GM21423 (cell line): ENCODE results near the gene PPP6R1.

ENCODE experiments used
- ATAC-seq: cut with Tn5 transposase; IDR thresholded peaks from one replicate; pipeline ENCODE4 v1.9.1; 2021; ENCODE audit warnings: mild to moderate bottlenecking, moderate library complexity; ENCODE audit not compliant: unreplicated experiment

The PPP6R1 gene

DNA sequence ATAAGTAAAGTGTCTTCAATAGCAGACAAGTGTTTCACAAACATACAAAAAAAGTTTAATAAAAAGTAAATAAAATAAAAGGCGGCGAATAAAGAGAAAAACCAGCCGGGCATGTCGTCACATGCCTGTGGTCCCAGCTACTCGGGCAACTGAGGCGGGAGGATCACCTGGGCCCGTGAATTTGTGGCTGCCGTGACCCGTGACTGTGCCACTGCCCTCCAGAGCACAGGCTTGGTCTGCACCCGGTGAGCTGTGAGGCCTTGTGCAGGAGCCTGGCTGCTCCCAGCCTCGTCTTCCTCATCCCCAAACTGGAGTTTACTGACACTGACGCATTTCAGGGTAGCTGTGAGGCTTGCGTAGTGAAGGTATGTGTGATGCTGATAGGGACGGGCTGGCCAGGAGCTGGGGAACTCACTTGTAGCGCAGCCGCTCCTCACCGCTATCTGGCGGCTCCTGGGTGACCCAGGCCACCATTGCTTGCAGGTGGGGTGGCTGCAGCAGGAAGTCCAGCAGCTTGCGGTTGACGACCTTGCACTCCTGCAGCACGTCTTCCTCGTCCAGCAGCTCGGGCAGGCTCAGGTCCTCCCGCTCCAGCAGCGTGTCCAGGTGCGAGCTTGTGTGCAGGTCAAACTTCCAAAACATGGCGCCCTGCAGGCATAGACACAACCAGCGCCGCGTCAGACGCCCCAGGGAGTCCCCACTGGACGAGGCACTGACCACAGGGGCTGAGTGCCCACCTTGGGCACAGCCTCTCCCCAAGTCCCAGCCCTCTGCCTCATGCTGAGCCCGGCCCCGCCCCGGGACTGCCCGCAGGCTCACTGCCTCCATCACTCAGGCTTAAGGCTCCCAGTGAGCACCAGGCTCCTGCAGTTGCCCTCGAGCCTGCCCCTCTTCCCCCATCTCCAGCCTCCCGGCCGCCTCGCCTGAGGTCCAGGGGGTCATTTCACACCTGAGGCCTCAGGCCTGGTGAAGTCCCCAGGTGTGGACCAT lies 12.1 kb downstream of the PPP6R1 start:
- ATAC-seq: no peak

DNA sequence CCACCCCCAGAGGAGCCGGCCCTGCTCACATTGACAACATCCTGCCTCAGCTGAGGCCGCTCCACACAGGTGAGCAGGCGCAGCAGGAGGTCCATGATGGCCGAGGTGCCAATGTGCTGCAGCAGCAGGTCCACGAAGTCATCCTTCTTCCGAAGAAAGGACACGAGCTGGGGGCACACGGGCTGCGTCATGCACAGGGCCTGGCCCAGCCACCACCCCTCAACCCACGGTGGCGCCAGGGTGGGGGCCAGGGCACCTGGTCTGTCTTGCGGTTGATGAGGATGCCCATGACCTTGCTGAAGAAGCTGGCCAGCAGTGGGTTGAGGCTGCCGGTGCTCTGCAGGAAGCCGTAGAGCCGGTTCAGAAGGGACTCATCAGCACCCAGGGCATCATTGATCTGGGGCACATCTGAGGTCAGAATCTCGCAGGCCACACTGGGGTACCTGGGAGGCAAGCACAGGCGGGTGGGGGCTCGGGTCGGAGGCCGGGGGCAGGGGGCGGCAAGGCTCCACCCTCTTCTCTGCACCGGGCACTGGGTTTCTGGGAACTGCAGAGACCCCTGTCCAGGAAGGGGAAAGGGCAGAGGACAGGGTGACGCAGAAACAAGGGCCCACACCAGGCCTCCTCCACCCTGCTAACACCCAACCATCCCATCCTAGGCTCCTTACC lies 13.4 kb downstream of the PPP6R1 start:
- ATAC-seq: no peak

- ATAC-seq: no peak
Observed at GRCh38 chr19:55244004-55244680, 14.7 kb downstream of the PPP6R1 start.

DNA sequence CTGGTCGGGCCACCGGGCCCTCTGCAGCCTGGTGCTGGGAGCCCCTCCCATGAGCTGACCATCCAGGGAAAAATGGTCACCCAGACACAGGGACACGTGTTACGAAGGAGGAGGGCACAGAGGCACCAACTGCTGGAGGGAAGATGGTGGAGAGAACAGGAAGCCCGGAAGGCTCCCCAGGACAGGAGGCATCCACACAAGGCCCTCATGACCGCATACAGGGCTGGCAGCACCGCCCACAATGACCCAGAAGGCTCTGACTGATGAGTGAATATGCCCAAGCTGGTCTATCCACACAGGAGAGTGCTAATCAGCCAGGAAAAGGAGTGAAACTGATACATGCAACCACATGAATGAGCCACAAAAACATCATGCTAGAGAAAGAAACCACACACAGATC lies 16.3 kb downstream of the PPP6R1 start:
- ATAC-seq: no peak

DNA sequence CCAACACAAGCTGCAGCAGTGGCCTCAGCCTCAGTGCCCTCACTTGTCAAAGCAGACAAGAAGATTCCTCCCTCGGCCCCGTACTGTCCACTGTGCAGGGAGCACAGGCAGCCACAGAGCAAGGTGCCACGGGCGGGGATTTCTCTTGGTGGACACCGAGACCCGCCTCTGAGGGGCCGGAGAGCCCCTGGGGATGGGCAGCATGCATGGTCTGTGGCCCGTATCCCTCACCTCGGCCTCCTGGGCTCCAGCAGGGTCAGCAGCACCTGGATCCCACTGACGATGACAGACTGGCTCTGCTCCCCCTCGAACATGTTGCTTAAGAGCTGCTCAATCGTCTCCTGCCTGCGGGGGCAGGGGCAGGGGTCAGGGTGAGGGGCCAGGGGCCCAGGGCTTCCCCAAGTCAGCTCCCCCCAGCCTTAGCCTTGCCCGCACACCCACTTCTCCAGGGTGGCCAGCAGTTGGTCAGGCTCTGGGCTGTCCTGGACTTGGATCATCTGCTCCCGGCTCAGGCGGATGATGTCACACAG lies 16.8 kb downstream of the PPP6R1 start:
- ATAC-seq: no peak

- no peak for ATAC-seq
Observed at GRCh38 chr19:55241143-55241934, 17.5 kb downstream of the PPP6R1 start.

DNA sequence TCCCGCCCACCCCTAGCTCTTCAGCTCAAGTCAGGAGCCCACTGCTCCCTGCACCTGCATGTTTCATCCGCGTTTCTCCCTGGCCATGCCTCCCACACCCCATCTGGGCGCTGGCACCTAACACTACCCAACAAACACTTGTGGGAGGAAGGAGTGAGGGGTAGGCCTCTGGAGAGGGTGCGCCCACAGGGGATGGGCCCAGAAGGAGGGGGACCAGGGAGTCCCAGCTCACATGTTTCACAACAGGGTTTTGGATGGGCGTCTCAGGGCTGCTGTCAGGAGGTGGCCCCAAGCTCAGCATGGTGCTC lies 18.1 kb downstream of the PPP6R1 start:
- ATAC-seq: no peak

DNA sequence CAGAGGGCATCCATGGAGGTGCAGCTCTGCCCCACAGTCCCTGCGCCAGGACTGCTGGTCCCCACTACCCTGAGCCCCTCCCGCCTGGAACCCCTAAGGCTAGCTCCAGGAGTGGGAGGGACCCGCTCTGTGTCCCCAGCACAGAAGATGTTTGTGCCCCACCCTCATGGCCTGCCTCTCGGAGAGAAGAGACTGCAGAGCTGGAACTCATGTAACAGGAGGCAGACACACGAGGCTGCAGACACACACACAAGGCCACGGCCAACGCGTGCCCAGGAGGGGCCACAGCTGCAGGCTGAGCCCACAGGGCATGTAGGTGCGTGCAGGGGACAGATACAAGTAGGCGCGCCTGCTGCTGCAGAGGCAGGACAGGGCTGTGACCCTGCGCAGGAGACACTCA lies 19.8 kb downstream of the PPP6R1 start:
- ATAC-seq: no peak

DNA sequence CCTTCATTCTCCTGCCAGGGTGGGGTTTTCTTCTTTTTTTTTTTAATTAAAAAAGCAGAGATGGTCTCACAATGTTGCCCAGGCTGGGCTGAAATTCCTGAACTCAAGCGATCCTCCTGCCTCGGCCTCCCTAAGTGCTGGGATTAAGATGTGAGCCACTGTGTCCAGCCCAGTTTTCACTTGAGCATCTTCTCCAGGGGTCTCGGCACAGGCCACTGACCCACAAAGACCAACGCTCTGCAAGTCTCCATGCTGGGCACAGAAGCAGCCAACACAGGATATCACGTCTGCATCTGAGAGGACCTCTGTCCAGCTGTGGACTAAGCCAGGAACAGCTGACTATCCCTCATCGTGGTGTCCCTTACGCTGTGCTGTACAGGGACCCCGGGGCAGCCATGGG lies 20.8 kb downstream of the PPP6R1 start:
- no peak for ATAC-seq

- no peak for ATAC-seq
Observed at GRCh38 chr19:55232986-55233385, 25.8 kb downstream of the PPP6R1 start.

DNA sequence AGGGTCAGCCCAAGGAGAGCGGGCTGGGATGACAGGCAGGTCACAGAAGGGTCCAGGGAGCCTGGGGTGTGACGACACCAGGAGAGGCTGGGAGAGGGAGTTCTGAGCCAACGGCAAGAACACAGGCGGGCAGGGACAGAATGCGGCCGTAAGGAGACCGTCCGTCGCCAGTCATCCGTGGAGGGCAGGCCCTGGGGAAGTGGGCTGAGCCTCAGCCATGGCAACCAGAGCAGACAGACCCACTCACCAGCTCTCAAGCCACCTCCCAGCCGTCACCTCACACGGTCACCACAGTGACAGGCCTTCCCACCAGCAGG lies 26.6 kb downstream of the PPP6R1 start:
- ATAC-seq: no peak

GRCh38 chr19:55231391-55232285 lies 27.2 kb downstream of the PPP6R1 start:
- no peak for ATAC-seq

DNA sequence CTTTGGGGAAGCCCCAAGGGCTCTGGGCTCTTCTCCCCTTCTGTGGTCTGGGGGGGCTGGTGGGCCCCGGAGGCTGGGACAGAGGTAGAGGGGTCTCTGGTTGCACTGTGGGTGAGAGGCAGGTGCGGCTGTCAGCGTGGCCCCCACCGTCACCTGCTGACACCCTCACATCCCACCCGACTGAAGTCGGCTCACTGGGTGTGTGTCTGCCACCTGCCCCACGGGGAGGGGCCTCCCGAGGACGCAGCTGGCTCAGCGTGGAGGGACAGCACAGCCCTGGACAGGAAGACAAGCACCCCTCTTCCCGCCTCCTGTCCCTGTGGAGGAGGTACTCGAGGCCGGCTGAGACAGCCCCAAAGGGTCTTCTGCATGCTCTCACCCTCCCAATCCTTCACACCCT lies 28.0 kb downstream of the PPP6R1 start:
- no peak for ATAC-seq

DNA sequence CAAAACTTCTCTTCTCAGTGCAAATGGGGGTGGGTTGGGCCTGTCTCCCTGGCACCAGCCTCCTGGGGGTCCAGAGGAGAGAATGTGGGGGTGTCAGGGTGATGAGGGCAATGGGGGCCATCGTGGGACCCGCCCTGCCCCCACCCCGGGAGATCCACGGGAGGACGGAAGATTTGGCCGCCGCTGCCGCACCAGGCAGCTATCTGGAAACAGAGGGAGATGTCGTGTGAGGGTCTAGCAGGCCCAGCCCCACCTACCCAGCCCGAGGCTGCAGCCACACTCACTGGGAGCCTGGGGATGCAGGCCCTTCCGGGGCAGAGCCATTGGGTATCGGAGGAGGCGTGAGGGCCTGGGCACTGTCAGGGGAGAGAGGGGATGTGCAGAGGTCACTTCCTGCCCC lies 28.5 kb downstream of the PPP6R1 start:
- ATAC-seq: no peak

GRCh38 chr19:55229789-55230182 lies 29.0 kb downstream of the PPP6R1 start:
- no peak for ATAC-seq

GRCh38 chr19:55229145-55229788 lies 29.6 kb downstream of the PPP6R1 start:
- no peak for ATAC-seq

GRCh38 chr19:55228403-55229031 lies 30.3 kb downstream of the PPP6R1 start, which contains the start of gene TMEM86B:
Gene TMEM86B, minus strand, starts transcription at chr19:55228763. Its CDS starts 22 bp downstream, at chr19:55228741.
- no peak for ATAC-seq

- ATAC-seq: no peak
Observed at GRCh38 chr19:55228015-55228391, 30.8 kb downstream of the PPP6R1 start.
